SU-DHL-6 (cell line): Measurements from ENCODE around the gene SLC19A1.

ENCODE experiments used
- H2AFZ ChIP-seq: fragments of 200-600 bp; sonication (generic); 2 replicates; pipeline ENCODE4 v1.6.1; 2014; ENCODE audit warnings: low read depth, mild to moderate bottlenecking, moderate library complexity, mixed read lengths, antibody characterized with exemption, low read length; ENCODE audit not compliant: severe bottlenecking
- H3F3A ChIP-seq: fragments of 200-600 bp; shearing (Covaris generic); 2 replicates; pipeline ENCODE4 v1.6.0; 2016; ENCODE audit warnings: antibody characterized with exemption, mild to moderate bottlenecking; ENCODE audit not compliant: insufficient read depth
- H3K27ac ChIP-seq: fragments of 200-600 bp; sonication (generic); 2 replicates; pipeline ENCODE4 v1.5.1; 2016; ENCODE audit warnings: low read depth, mild to moderate bottlenecking, low read length, moderate library complexity, mixed read lengths
- H3K27me3 ChIP-seq: fragments of 200-600 bp; sonication (generic), shearing (Covaris generic); 2 replicates; pipeline ENCODE4 v1.6.0; 2014; ENCODE audit warnings: mild to moderate bottlenecking, low read length
- H3K36me3 ChIP-seq: fragments of 200-600 bp; sonication (generic); 2 replicates; pipeline ENCODE4 v1.6.1; 2014; ENCODE audit warnings: mild to moderate bottlenecking, low read length, mixed read lengths
- H3K4me2 ChIP-seq: fragments of 300-600, 200-600 bp; shearing (Covaris generic), sonication (generic); 2 replicates; pipeline ENCODE4 v1.6.0; 2014; ENCODE audit warnings: low read length, low read depth, mild to moderate bottlenecking; ENCODE audit not compliant: poor library complexity, severe bottlenecking
- H3K4me3 ChIP-seq: fragments of 200-600 bp; sonication (generic); 2 replicates; pipeline ENCODE4 v1.5.1; 2014; ENCODE audit warnings: antibody characterized with exemption, low read length, mild to moderate bottlenecking, mixed read lengths; ENCODE audit not compliant: insufficient read depth, poor library complexity, severe bottlenecking
- H3K79me2 ChIP-seq: fragments of 200-600 bp; sonication (generic); 2 replicates; pipeline ENCODE4 v1.6.1; 2014; ENCODE audit warnings: mild to moderate bottlenecking, low read length, moderate library complexity; ENCODE audit not compliant: insufficient read depth
- H3K9ac ChIP-seq: fragments of 200-600 bp; sonication (generic); 2 replicates; pipeline ENCODE4 v1.7.0; 2014; ENCODE audit warnings: mild to moderate bottlenecking, low read length
- H3K9me2 ChIP-seq: fragments of 200-600 bp; sonication (generic); replicated peaks from 2 replicates; pipeline ENCODE4 v1.6.1; 2014; ENCODE audit warnings: low read length; ENCODE audit not compliant: insufficient read depth
- H3K9me3 ChIP-seq: fragments of 200-600 bp; sonication (generic); 2 replicates; pipeline ENCODE4 v1.6.1; 2014; ENCODE audit warnings: low read length, mixed read lengths; ENCODE audit not compliant: insufficient read depth
- H4K20me1 ChIP-seq: fragments of 200-600 bp; sonication (generic); 2 replicates; pipeline ENCODE4 v1.6.1; 2014; ENCODE audit warnings: low read depth, mild to moderate bottlenecking, antibody characterized with exemption, low read length, moderate library complexity, mixed read lengths
- CTCF ChIP-seq: fragments of 200-600 bp; sonication (generic); IDR thresholded peaks from one replicate; pipeline ENCODE4 v1.5.1; 2017; ENCODE audit warnings: antibody characterized with exemption, mild to moderate bottlenecking, low read length, moderate library complexity; ENCODE audit not compliant: insufficient read depth, poor library complexity, severe bottlenecking
- EZH2phosphoT487 ChIP-seq: fragments of 200-600 bp; sonication (generic), shearing (Covaris generic); conservative IDR thresholded peaks from 2 replicates; pipeline ENCODE4 v1.6.1; 2018; ENCODE audit warnings: mild to moderate bottlenecking, antibody characterized with exemption, low read length, moderate library complexity, mixed read lengths

SLC19A1 gene

GRCh38 chr21:45578811-45579381, 36.7 kb upstream of the SLC19A1 start:
- H3K36me3 ChIP-seq, result no peaks in the 10 kb centered on the region
- H3K27me3 ChIP-seq, result no peaks in the 10 kb centered on the region
- H2AFZ ChIP-seq, result no peak overlapping the region
- H3K4me2 ChIP-seq, result no peak overlapping the region
- no peaks in the 10 kb centered on the region for H3F3A ChIP-seq
- no peaks in the 10 kb centered on the region for H3K9me2 ChIP-seq
- no peaks in the 10 kb centered on the region for H3K9me3 ChIP-seq
- H3K9ac ChIP-seq, result no peak overlapping the region
- TF ChIP-seq CTCF (no peak), EZH2phosphoT487 (no peak)
- H3K27ac ChIP-seq, result no peak overlapping the region
- no peaks in the 10 kb centered on the region for H4K20me1 ChIP-seq
- no peak overlapping the region for H3K4me3 ChIP-seq
- no peaks in the 10 kb centered on the region for H3K79me2 ChIP-seq

GRCh38 chr21:45578176-45578801, 36.0 kb upstream of the SLC19A1 start:
- Histone ChIP-seq H3K4me2 (no peak overlapping the region), H3K9ac (no peak overlapping the region), H3F3A (no peaks in the 10 kb centered on the region), H4K20me1 (no peaks in the 10 kb centered on the region), H3K27me3 (no peaks in the 10 kb centered on the region), H3K36me3 (no peaks in the 10 kb centered on the region), H3K4me3 (no peak overlapping the region), H3K9me3 (no peaks in the 10 kb centered on the region), H3K79me2 (no peaks in the 10 kb centered on the region), H3K9me2 (no peaks in the 10 kb centered on the region), H3K27ac (no peak overlapping the region), H2AFZ (no peak overlapping the region)
- TF ChIP-seq CTCF, result no peak
- TF ChIP-seq EZH2phosphoT487, result no peak

GRCh38 chr21:45577801-45578175, 35.5 kb upstream of the SLC19A1 start:
- TF ChIP-seq EZH2phosphoT487, result no peak
- H3F3A ChIP-seq, result no peaks in the 10 kb centered on the region
- no peaks in the 10 kb centered on the region for H4K20me1 ChIP-seq
- no peaks in the 10 kb centered on the region for H3K9me3 ChIP-seq
- no peaks in the 10 kb centered on the region for H3K9me2 ChIP-seq
- no peaks in the 10 kb centered on the region for H3K27me3 ChIP-seq
- H3K4me3 ChIP-seq, result no peak overlapping the region
- H3K4me2 ChIP-seq, result no peak overlapping the region
- H3K27ac ChIP-seq, result no peak overlapping the region
- no peak overlapping the region for H3K9ac ChIP-seq
- H2AFZ ChIP-seq, result no peak overlapping the region
- H3K36me3 ChIP-seq, result no peaks in the 10 kb centered on the region
- H3K79me2 ChIP-seq, result no peaks in the 10 kb centered on the region

GRCh38 chr21:45576838-45577737, 34.8 kb upstream of the SLC19A1 start:
- Histone ChIP-seq H4K20me1 (no peaks in the 10 kb centered on the region), H3K27ac (no peak overlapping the region), H3K9me3 (no peaks in the 10 kb centered on the region), H3K9me2 (no peaks in the 10 kb centered on the region), H2AFZ (no peak overlapping the region), H3K9ac (no peak overlapping the region), H3K36me3 (no peaks in the 10 kb centered on the region), H3K79me2 (no peaks in the 10 kb centered on the region), H3K4me2 (no peak overlapping the region), H3F3A (no peaks in the 10 kb centered on the region), H3K27me3 (no peaks in the 10 kb centered on the region), H3K4me3 (no peak overlapping the region)
- no peak for TF ChIP-seq EZH2phosphoT487
- TF ChIP-seq CTCF, result no peak
